Lung (tissue), 12 donors: ENCODE data around the gene ZNF771. TPM values are rescaled to one million over a fixed set of nuclear protein-coding genes. Genes with fewer than 3 reads are reported as not detected.

ENCODE experiments used
- ATAC-seq: fragments of 200-7000 bp; cut with Tn5 transposase; one replicate; pipeline ENCODE4 v1.9.1; 2020; ENCODE audit warnings: moderate number of reproducible peaks; ENCODE audit not compliant: insufficient read depth, low FRiP score
- DNase-seq, 3 donors: peaks; one replicate each; pipeline ENCODE4 v3.0.0-alpha.2; 2013 to 2017
- H3K27ac ChIP-seq, 2 donors: one replicate each; pipeline ENCODE4 v1.5.1; 2013; ENCODE audit warnings: mild to moderate bottlenecking in 2 of 2, moderate library complexity in 2 of 2, control low read depth in 1 of 2, inconsistent platforms in 1 of 2, low read depth in 1 of 2, low read length in 1 of 2
- H3K27me3 ChIP-seq, 3 donors: one replicate each; pipeline ENCODE4 v1.5.1; 2013; ENCODE audit warnings: low read length in 2 of 3; ENCODE audit not compliant: control insufficient read depth in 3 of 3, insufficient read depth in 3 of 3
- H3K36me3 ChIP-seq, 4 donors: one replicate each; pipeline ENCODE4 v1.5.1; 2013; ENCODE audit warnings: low read length in 4 of 4, mild to moderate bottlenecking in 1 of 4, moderate library complexity in 1 of 4; ENCODE audit not compliant: control insufficient read depth in 4 of 4, insufficient read depth in 4 of 4
- H3K4me1 ChIP-seq, 5 donors: one replicate each; pipeline ENCODE4 v1.5.1; 2013; ENCODE audit warnings: low read length in 5 of 5, mild to moderate bottlenecking in 2 of 5, moderate library complexity in 1 of 5; ENCODE audit not compliant: control insufficient read depth in 5 of 5, insufficient read depth in 5 of 5
- H3K4me3 ChIP-seq: one replicate; pipeline ENCODE4 v1.5.1; 2013; ENCODE audit warnings: mild to moderate bottlenecking, control low read depth, moderate library complexity
- H3K9ac ChIP-seq, 2 donors: one replicate each; pipeline ENCODE4 v1.5.1; 2013; ENCODE audit warnings: low read length in 2 of 2, control low read depth in 1 of 2; ENCODE audit not compliant: insufficient read depth in 1 of 2
- H3K9me3 ChIP-seq, 4 donors: one replicate each; pipeline ENCODE4 v1.5.1; 2013; ENCODE audit warnings: low read length in 3 of 4, mild to moderate bottlenecking in 1 of 4, moderate library complexity in 1 of 4; ENCODE audit not compliant: control insufficient read depth in 4 of 4, insufficient read depth in 3 of 4
- CTCF ChIP-seq: IDR thresholded peaks from 2 replicates; pipeline ENCODE4 v1.5.1; 2012; ENCODE audit warnings: mild to moderate bottlenecking; ENCODE audit errors: control extremely low read depth, extremely low read depth
- WGBS, 2 donors: extraction: QIAGEN DNeasy Blood & Tissue Kit; methylation state at CpG; one replicate each; pipeline ENCODE4 v1.1.7; 2013; 5-methylcytosine and 5-hydroxymethylcytosine counted together
- polyA plus RNA-seq, 2 donors: library from polyadenylated mRNA; stranded (reverse); fragments of 200-250 nt; gene quantifications; one replicate each; pipeline ENCODE4 v1.2.1, GENCODE V29; 2013
- total RNA-seq, 2 donors: library from RNA; depleted of rRNA in 1 of 2; stranded (reverse); fragments of >200 nt in 1 of 2; gene quantifications; one replicate each; pipeline ENCODE4 v1.2.1, GENCODE V29; 2014 to 2021
- donor health status: control.
- donor health status: control.
- donor health status: Bipolar disorder and iron deficiency.
- donor health status: healthy.
- donor health status: DM: yes; HTN: yes; CAD: no.

ZNF771 gene
- total and polyA plus RNA-seq, 4 donors = 3.0 to 7.2 (median 4.3) TPM

GRCh38 chr16:30383521-30383920 lies 23.9 kb upstream of the ZNF771 start:
- Histone ChIP-seq H3K27ac (no peak overlapping the region), H3K9me3 (no peaks in the 10 kb centered on the region), H3K4me3 (no peak overlapping the region), H3K9ac (no peak overlapping the region), H3K4me1 (peaks cover 0 to 12% (median 3%) of the 10 kb centered on the region in 5 donors), H3K36me3 (no peaks in the 10 kb centered on the region), H3K27me3 (no peaks in the 10 kb centered on the region)
- DNase-seq (peak in 2 of 3 donors; percentile 53 to 76), ATAC-seq (no peak)
- TF ChIP-seq CTCF = no peak
- 52 to 54% methylated on average over 2 of the region's 2 CpGs for WGBS, 2 donors

- 11 to 14% methylated on average over 31 of the region's 31 CpGs for WGBS, 2 donors
- no peak for ATAC-seq
- H3K9me3 ChIP-seq = no peaks in the 10 kb centered on the region
- peak in 2 of 3 donors; percentile 48 to 65 for DNase-seq
- H3K4me1 ChIP-seq = peaks cover 0 to 19% (median 4%) of the 10 kb centered on the region in 5 donors
- H3K9ac ChIP-seq = peak overlapping the region; percentile 89 to 95
- H3K4me3 ChIP-seq = peak overlapping the region; percentile 96
- H3K36me3 ChIP-seq = peaks cover 0 to 12% (median 2%) of the 10 kb centered on the region in 4 donors
- H3K27me3 ChIP-seq = no peaks in the 10 kb centered on the region
- no peak for TF ChIP-seq CTCF
- peak overlapping the region; percentile 86 to 95 for H3K27ac ChIP-seq
Observed at GRCh38 chr16:30394592-30395154, 12.7 kb upstream of the ZNF771 start.

- peak within 1 kb of the TSS; percentile 96 for H3K4me3 ChIP-seq
- TF ChIP-seq CTCF = peak; percentile 20
- H3K9me3 ChIP-seq = no peaks in the 10 kb centered on the region
- peak within 1 kb of the TSS; percentile 89 to 95 for H3K9ac ChIP-seq
- DNase-seq (peak; percentile 92 to 97 (median 94)), ATAC-seq (peak; percentile 94)
- no peaks in the 10 kb centered on the region for H3K27me3 ChIP-seq
- peaks cover 0 to 12% (median 2%) of the 10 kb centered on the region in 4 donors for H3K36me3 ChIP-seq
- H3K27ac ChIP-seq = peak within 1 kb of the TSS; percentile 86 to 95
- peaks cover 0 to 23% (median 4%) of the 10 kb centered on the region in 5 donors for H3K4me1 ChIP-seq
- WGBS, 2 donors = 1% methylated on average over 90 to 103 of the region's 103 CpGs
Observed at GRCh38 chr16:30395155-30395991, 12.0 kb upstream of the ZNF771 start, which contains the start of gene ZNF48. Gene ZNF48 (plus strand): TSS chr16:30395420. CDS start chr16:30395795, 375 bp downstream.
